Right lobe of liver (tissue), 6 donors: Measurements from ENCODE around the gene SURF4. TPM values are rescaled to one million over a fixed set of nuclear protein-coding genes. Genes with fewer than 3 reads are reported as not detected.
A peak's percentile ranks its signal among the peaks of the same experiment; 100 is the strongest.

ENCODE experiments used
- ATAC-seq, 4 donors: fragments of 200-7000 bp; cut with Tn5 transposase; one replicate each; pipeline ENCODE4 v1.9.1; 2020; ENCODE audit warnings: mild to moderate bottlenecking in 4 of 4, moderate library complexity in 4 of 4
- DNase-seq, 3 donors: peaks; one replicate each; pipeline ENCODE4 v3.0.0-alpha.2; 2020
- H3K27ac ChIP-seq, 3 donors: fragments of 200-600 bp; one replicate each; pipeline ENCODE4 v1.8.0; 2022
- H3K27me3 ChIP-seq, 2 donors: fragments of 200-600 bp; one replicate each; pipeline ENCODE4 v1.8.0; 2022
- H3K36me3 ChIP-seq, 4 donors: fragments of 200-600 bp; sonication (generic) in 1 of 4; one replicate each; pipeline versions ENCODE4 v1.5.1 to v1.8.0; 2017 to 2022; ENCODE audit warnings: control low read depth in 1 of 4
- H3K4me1 ChIP-seq, 4 donors: fragments of 200-600 bp; sonication (generic) in 1 of 4; one replicate each; pipeline versions ENCODE4 v1.5.1 to v1.8.0; 2017 to 2022; ENCODE audit warnings: control low read depth in 1 of 4
- H3K4me3 ChIP-seq, 3 donors: fragments of 200-600 bp; one replicate each; pipeline ENCODE4 v1.8.0; 2022
- H3K9me3 ChIP-seq, 4 donors: fragments of 200-600 bp; sonication (generic) in 1 of 4; one replicate each; pipeline versions ENCODE4 v1.5.1 to v1.8.0; 2017 to 2022; ENCODE audit warnings: control low read depth in 1 of 4
- CTCF ChIP-seq, 4 donors: fragments of 200-600 bp in 3 of 4; fragments of 450-650 bp in 1 of 4; IDR thresholded peaks; one replicate each; pipeline versions ENCODE4 v1.5.1 to v1.8.0; 2016 to 2022; ENCODE audit warnings: antibody characterized with exemption in 4 of 4, mild to moderate bottlenecking in 2 of 4
- POLR2A ChIP-seq: fragments of 450-650 bp; IDR thresholded peaks from one replicate; pipeline ENCODE4 v1.6.1; 2017; ENCODE audit warnings: antibody characterized with exemption, mild to moderate bottlenecking
- WGBS: methylation state at CpG from one replicate; pipeline ENCODE4 v1.1.6; 2018; ENCODE audit warnings: low coverage, low lambda C conversion rate; ENCODE audit not compliant: insufficient coverage; ENCODE audit errors: missing lambda C conversion rate; 5-methylcytosine and 5-hydroxymethylcytosine counted together
- intact Hi-C, 2 donors: fragments of 100-400 bp; cut with DNase I; formaldehyde crosslinking; loops; one replicate each; pipeline versions ENCODE4 v1.11.2 to v1.14.1; 2022
- total RNA-seq, 6 experiments: library from RNA; depleted of rRNA in 2 of 6; stranded (reverse); fragments of >200 nt in 2 of 6; fragmentation: NEBNext Ultra II Directional in 3 of 6; extraction: Animal tissue kit (Norgen Biotek cat#: 25700) in 3 of 6; gene quantifications; one replicate each; pipeline versions ENCODE4 v1.1.0 to v1.2.4, GENCODE V29; 2016 to 2023
- donor health status: DM: no; HTN: yes; CAD: no.
- donor health status: DM: no; HTN: no; CAD: no.
- donor health status: DM: no; HTN: no; CAD: no.
- donor health status: DM: no; HTN: yes; CAD: no.
- donor health status: DM: no; HTN: yes; CAD: no.

SURF4 gene
- total RNA-seq, 6 experiments from 2014 or later: 181 to 243 (median 213) TPM

GRCh38 chr9:133347985-133348717 lies 27.7 kb downstream of the SURF4 start, which contains the start of the genes MED22 and RPL7A:
MED22 (minus strand) TSS chr9:133348131; CDS start chr9:133346662, 1,469 bp downstream.
RPL7A (plus strand) TSS chr9:133348218; CDS start chr9:133348244, 26 bp downstream.
- peak within 1 kb of the TSS; percentile 67 to 90 (median 74) for H3K27ac ChIP-seq
- no peaks in the 10 kb centered on the region for H3K27me3 ChIP-seq
- intact Hi-C loops: loop anchor here in 1 of 2 donors (10.0 kb wide), 1 partner anchor 137 kb away; no protein-coding TSS in a partner anchor
- peaks cover 0 to 17% (median 4%) of the 10 kb centered on the region in 4 donors for H3K4me1 ChIP-seq
- peaks cover 5 to 56% (median 30%) of the 10 kb centered on the region in 4 donors for H3K36me3 ChIP-seq
- peak; percentile 85 to 91 (median 88) for ATAC-seq
- DNase-seq: peak; percentile 90 to 94 (median 92)
- no peak for TF ChIP-seq CTCF (IDR thresholded peaks at IDR 0.05)
- peak; percentile 77 for TF ChIP-seq POLR2A
- WGBS: 0% methylated on average over 36 of the region's 64 CpGs
- H3K4me3 ChIP-seq: peak within 1 kb of the TSS; percentile 72 to 99 (median 98)
- H3K9me3 ChIP-seq: no peaks in the 10 kb centered on the region

GRCh38 chr9:133347515-133347984 lies 28.3 kb downstream of the SURF4 start:
- Histone ChIP-seq H3K4me3 (peak overlapping the region; percentile 72 to 99 (median 98)), H3K36me3 (peaks cover 5 to 55% (median 30%) of the 10 kb centered on the region in 4 donors), H3K4me1 (peaks cover 0 to 17% (median 4%) of the 10 kb centered on the region in 4 donors), H3K27ac (peak overlapping the region; percentile 67 to 90 (median 74)), H3K9me3 (no peaks in the 10 kb centered on the region), H3K27me3 (no peaks in the 10 kb centered on the region)
- ATAC-seq: peak; percentile 51 to 63 (median 62)
- 0% methylated on average over 5 of the region's 41 CpGs for WGBS
- TF ChIP-seq POLR2A (no peak), CTCF (IDR thresholded peaks at IDR 0.05) (no peak)
- DNase-seq: peak in 1 of 3 donors; percentile 66
- intact Hi-C loops: loop anchor here in 1 of 2 donors (10.0 kb wide), 1 partner anchor 137 kb away; no protein-coding TSS in a partner anchor

GRCh38 chr9:133346021-133346785 lies 29.7 kb downstream of the SURF4 start:
- intact Hi-C loops: loop anchor here in 1 of 2 donors (10.0 kb wide), 1 partner anchor 139 kb away; no protein-coding TSS in a partner anchor
- no peak overlapping the region for H3K27ac ChIP-seq
- H3K27me3 ChIP-seq: no peaks in the 10 kb centered on the region
- DNase-seq (peak in 1 of 3 donors; percentile 52), ATAC-seq (no peak)
- H3K4me3 ChIP-seq: peak overlapping the region in 2 of 3 donors; percentile 72 to 98
- peaks cover 5 to 44% (median 22%) of the 10 kb centered on the region in 4 donors for H3K36me3 ChIP-seq
- WGBS: 52% methylated on average over 4 of the region's 15 CpGs
- H3K4me1 ChIP-seq: peaks cover 0 to 17% (median 4%) of the 10 kb centered on the region in 4 donors
- TF ChIP-seq POLR2A (no peak), CTCF (IDR thresholded peaks at IDR 0.05) (no peak)
- no peaks in the 10 kb centered on the region for H3K9me3 ChIP-seq

GRCh38 chr9:133345596-133345995 lies 30.3 kb downstream of the SURF4 start:
- no peak for ATAC-seq
- Histone ChIP-seq H3K9me3 (no peaks in the 10 kb centered on the region), H3K27me3 (no peaks in the 10 kb centered on the region), H3K4me3 (no peak overlapping the region), H3K4me1 (peaks cover 0 to 17% (median 4%) of the 10 kb centered on the region in 4 donors), H3K27ac (no peak overlapping the region), H3K36me3 (peaks cover 4 to 40% (median 20%) of the 10 kb centered on the region in 4 donors)
- TF ChIP-seq CTCF (IDR thresholded peaks at IDR 0.05): no peak
- TF ChIP-seq POLR2A: no peak
- intact Hi-C loops: loop anchor here in 1 of 2 donors (10.0 kb wide), 1 partner anchor 139 kb away; no protein-coding TSS in a partner anchor
- 100% methylated on average over 4 of the region's 6 CpGs for WGBS
- peak in 1 of 3 donors; percentile 31 for DNase-seq
